Motor neuron (in vitro differentiated cells): ENCODE results near the gene MACROD2. TPM values are rescaled to one million over a fixed set of nuclear protein-coding genes. Genes with fewer than 3 reads are reported as not detected.
"Not testable (repeated sequence)": the region's sequence is repeated elsewhere in the genome, so short reads cannot be mapped to it uniquely, and the experiment has no call there.

Experiments used
- ATAC-seq, 8 experiments: fragments of 200-7000 bp; cut with Tn5 transposase; replicated peaks in 6 of 8; 2 replicates each; pipeline ENCODE4 v1.8.0; 2021; ENCODE audit warnings: mild to moderate bottlenecking in 8 of 8, moderate library complexity in 8 of 8
- H3K27ac ChIP-seq, 2 donors: fragments of 250-450 bp; sonication (Bioruptor Pico); 2 replicates each; pipeline ENCODE4 v1.9.0; 2021; ENCODE audit warnings: antibody characterized with exemption in 2 of 2, mild to moderate bottlenecking in 2 of 2, moderate library complexity in 1 of 2
- H3K4me1 ChIP-seq, 2 donors: fragments of 250-450 bp; sonication (Bioruptor Pico); replicated peaks in 1 of 2; 2 replicates each; pipeline ENCODE4 v1.6.1; 2021; ENCODE audit warnings: antibody characterized with exemption in 2 of 2, mild to moderate bottlenecking in 2 of 2, moderate library complexity in 1 of 2
- H3K4me3 ChIP-seq, 5 donors: fragments of 250-450 bp; sonication (Bioruptor Pico); 2 replicates each; pipeline ENCODE4 v1.9.0; 2021; ENCODE audit warnings: antibody characterized with exemption in 5 of 5, mild to moderate bottlenecking in 5 of 5, moderate library complexity in 4 of 5
- WGBS, 10 experiments: fragments of 450-650 bp; shearing (Covaris generic); methylation state at CpG; one replicate each; pipeline ENCODE4 v1.0.0; 2022; 5-methylcytosine and 5-hydroxymethylcytosine counted together
- in situ Hi-C, 9 experiments: fragments of 400-800 bp; cut with MboI; loops; one replicate each; pipeline ENCODE4 v1.15.0; 2021; ENCODE audit warnings: low sequenced_read_pairs in 9 of 9, low pct_unique_long_range_greater_than_20kb in 2 of 9; ENCODE audit not compliant: unreplicated experiment in 9 of 9
- total RNA-seq, 8 experiments: library from RNA; unstranded; fragments of 300-600 nt; gene quantifications; 2 replicates each; pipeline versions ENCODE4 v1.2.3 to v1.2.4, GENCODE V29; 2022

The MACROD2 gene
- total RNA-seq, 8 experiments from 2014 or later = 4.3 to 24.9 (median 10.4) TPM

- ATAC-seq = no peak
- H3K4me1 ChIP-seq = peaks cover 3 to 5% of the 10 kb centered on the region in 2 donors
- no peak overlapping the region for H3K27ac ChIP-seq
- in situ Hi-C loops = no loop called here
- 0 to 93% (median 81%) methylated on average over 1 to 8 of the region's 8 CpGs; no CpG with 5 or more reads in 1 of the 10 experiments for WGBS, 10 experiments
- no peak overlapping the region for H3K4me3 ChIP-seq
These were observed 920.0 kb downstream of the MACROD2 start for GRCh38 chr20:14915356-14915755.

GRCh38 chr20:14916360-14916920, 921.1 kb downstream of the MACROD2 start:
- Histone ChIP-seq H3K4me3 (no peak overlapping the region), H3K4me1 (peaks cover 3 to 8% of the 10 kb centered on the region in 2 donors), H3K27ac (no peak overlapping the region)
- WGBS, 10 experiments = 50 to 100% (median 90%) methylated on average over 1 to 4 of the region's 4 CpGs
- no peak for ATAC-seq
- in situ Hi-C loops = no loop called here

- WGBS, 10 experiments = 91 to 100% (median 100%) methylated on average over 1 of the region's 1 CpG; no CpG with 5 or more reads in 4 of the 10 experiments
- in situ Hi-C loops = no loop called here
- Histone ChIP-seq H3K4me1 (peaks cover 3 to 12% of the 10 kb centered on the region in 2 donors), H3K27ac (no peak overlapping the region), H3K4me3 (no peak overlapping the region)
- no peak for ATAC-seq
These were observed 923.0 kb downstream of the MACROD2 start for GRCh38 chr20:14918281-14918680.

GRCh38 chr20:14918976-14919375, 923.7 kb downstream of the MACROD2 start:
- no peak for ATAC-seq
- 42 to 100% (median 74%) methylated on average over 1 to 3 of the region's 3 CpGs for WGBS, 10 experiments
- in situ Hi-C loops = no loop called here
- H3K4me1 ChIP-seq = peaks cover 3 to 12% of the 10 kb centered on the region in 2 donors
- no peak overlapping the region for H3K27ac ChIP-seq
- no peak overlapping the region for H3K4me3 ChIP-seq

GRCh38 chr20:14919501-14920081, 924.3 kb downstream of the MACROD2 start:
- in situ Hi-C loops = no loop called here
- H3K4me1 ChIP-seq = peaks cover 3 to 12% of the 10 kb centered on the region in 2 donors
- ATAC-seq = no peak
- H3K4me3 ChIP-seq = no peak overlapping the region
- 16 to 52% (median 36%) methylated on average over 1 to 7 of the region's 7 CpGs for WGBS, 10 experiments
- no peak overlapping the region for H3K27ac ChIP-seq

GRCh38 chr20:14921513-14921912, 926.2 kb downstream of the MACROD2 start:
- ATAC-seq = peak in 5 of 8 experiments; percentile 35 to 74 (median 56)
- Histone ChIP-seq H3K4me1 (peaks cover 3 to 12% of the 10 kb centered on the region in 2 donors), H3K4me3 (no peak overlapping the region), H3K27ac (no peak overlapping the region)
- in situ Hi-C loops = no loop called here
- 0 to 79% (median 10%) methylated on average over 1 of the region's 1 CpG; no CpG with 5 or more reads in 3 of the 10 experiments for WGBS, 10 experiments

GRCh38 chr20:14922503-14923267, 927.4 kb downstream of the MACROD2 start:
- ATAC-seq = no peak
- in situ Hi-C loops = no loop called here
- WGBS, 10 experiments = 56 to 100% (median 93%) methylated on average over 3 to 5 of the region's 5 CpGs; no CpG with 5 or more reads in 1 of the 10 experiments

GRCh38 chr20:14924433-14924832, 929.1 kb downstream of the MACROD2 start:
- in situ Hi-C loops = no loop called here
- H3K27ac ChIP-seq = no peak overlapping the region
- no peak for ATAC-seq
- 88 to 100% (median 98%) methylated on average over 1 of the region's 1 CpG; no CpG with 5 or more reads in 2 of the 10 experiments for WGBS, 10 experiments
- peaks cover 8 to 12% of the 10 kb centered on the region in 2 donors for H3K4me1 ChIP-seq
- no peak overlapping the region for H3K4me3 ChIP-seq

More at GRCh38 chr20:14922503-14923267, 927.4 kb downstream of the MACROD2 start:
- H3K4me1 ChIP-seq = peaks cover 4 to 12% of the 10 kb centered on the region in 2 donors
- H3K27ac ChIP-seq = no peak overlapping the region
- no peak overlapping the region for H3K4me3 ChIP-seq

- Histone ChIP-seq H3K4me3 (no peak overlapping the region), H3K4me1 (peaks cover 5 to 7% of the 10 kb centered on the region in 2 donors), H3K27ac (no peak overlapping the region)
- in situ Hi-C loops = no loop called here
- peak in 4 of 8 experiments; percentile 33 to 72 (median 58) for ATAC-seq
- 100% methylated on average over 1 of the region's 1 CpG; no CpG with 5 or more reads in 2 of the 10 experiments for WGBS, 10 experiments
These were observed 930.0 kb downstream of the MACROD2 start for GRCh38 chr20:14925300-14925699.

- in situ Hi-C loops, H3K27ac ChIP-seq, H3K4me3 ChIP-seq, H3K4me1 ChIP-seq: not testable (repeated sequence)
- ATAC-seq = peak in 3 of 8 experiments; percentile 36 to 76 (median 53)
- 60 to 100% methylated on average over 1 of the region's 2 CpGs; no CpG with 5 or more reads in 8 of the 10 experiments for WGBS, 10 experiments
These were observed 931.1 kb downstream of the MACROD2 start for GRCh38 chr20:14926436-14926835.

GRCh38 chr20:14928083-14928482, 932.8 kb downstream of the MACROD2 start:
- H3K27ac ChIP-seq = no peak overlapping the region
- peak in 3 of 8 experiments; percentile 43 to 50 (median 45) for ATAC-seq
- H3K4me1 ChIP-seq = peaks cover 0 to 5% of the 10 kb centered on the region in 2 donors
- in situ Hi-C loops = no loop called here
- no peak overlapping the region for H3K4me3 ChIP-seq
- 29 to 74% (median 61%) methylated on average over 1 to 3 of the region's 3 CpGs; no CpG with 5 or more reads in 2 of the 10 experiments for WGBS, 10 experiments

GRCh38 chr20:14929388-14929787, 934.1 kb downstream of the MACROD2 start:
- no peak overlapping the region for H3K4me3 ChIP-seq
- peaks cover 0 to 5% of the 10 kb centered on the region in 2 donors for H3K4me1 ChIP-seq
- 92 to 100% (median 98%) methylated on average over 1 to 7 of the region's 8 CpGs; no CpG with 5 or more reads in 4 of the 10 experiments for WGBS, 10 experiments
- ATAC-seq = no peak
- H3K27ac ChIP-seq = no peak overlapping the region
- in situ Hi-C loops = no loop called here

- Histone ChIP-seq H3K4me1 (peaks cover 0 to 5% of the 10 kb centered on the region in 2 donors), H3K27ac (no peak overlapping the region), H3K4me3 (no peak overlapping the region)
- no peak for ATAC-seq
- in situ Hi-C loops = no loop called here
- WGBS, 10 experiments = 71 to 100% (median 84%) methylated on average over 1 to 4 of the region's 4 CpGs; no CpG with 5 or more reads in 2 of the 10 experiments
These were observed 936.7 kb downstream of the MACROD2 start for GRCh38 chr20:14932040-14932439.
